MM.1S (cell line): ENCODE measurements around the gene KIRREL3.

Source experiments
- EZH2 ChIP-seq: fragments of 300-600 bp; sonication (generic); optimal IDR thresholded peaks from 2 replicates; pipeline ENCODE3; 2017; ENCODE audit warnings: low read depth, mild to moderate bottlenecking, antibody characterized with exemption, low read length, mixed read lengths
- TF ChIP-seq, protein P1 (sequence below): fragments of 300-600 bp; sonication (generic); IDR thresholded peaks from 2 replicates; pipeline ENCODE4 v1.5.1; 2016; ENCODE audit warnings: antibody characterized with exemption, low read length, mixed read lengths

DNA sequence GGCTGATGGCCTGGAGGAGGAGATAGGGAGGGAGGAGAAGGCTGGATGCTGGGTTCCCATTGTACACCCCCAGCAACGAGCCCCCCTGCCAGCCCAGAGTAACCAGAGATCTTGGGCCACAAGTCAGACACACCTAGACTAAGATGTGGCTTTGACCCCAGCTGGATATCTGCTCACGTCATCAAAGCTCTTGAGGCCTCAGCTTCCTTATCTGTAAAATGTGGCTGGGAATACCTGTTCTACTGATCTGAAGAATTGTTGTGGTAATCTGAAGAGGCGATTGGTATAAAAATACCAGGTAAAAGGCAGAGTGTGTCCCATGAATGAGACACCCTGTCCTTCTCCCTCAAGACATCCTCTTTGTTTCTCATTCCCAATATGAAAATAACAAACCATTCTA, 365.1 kb downstream of the KIRREL3 start:
- TF ChIP-seq, protein P1, sequence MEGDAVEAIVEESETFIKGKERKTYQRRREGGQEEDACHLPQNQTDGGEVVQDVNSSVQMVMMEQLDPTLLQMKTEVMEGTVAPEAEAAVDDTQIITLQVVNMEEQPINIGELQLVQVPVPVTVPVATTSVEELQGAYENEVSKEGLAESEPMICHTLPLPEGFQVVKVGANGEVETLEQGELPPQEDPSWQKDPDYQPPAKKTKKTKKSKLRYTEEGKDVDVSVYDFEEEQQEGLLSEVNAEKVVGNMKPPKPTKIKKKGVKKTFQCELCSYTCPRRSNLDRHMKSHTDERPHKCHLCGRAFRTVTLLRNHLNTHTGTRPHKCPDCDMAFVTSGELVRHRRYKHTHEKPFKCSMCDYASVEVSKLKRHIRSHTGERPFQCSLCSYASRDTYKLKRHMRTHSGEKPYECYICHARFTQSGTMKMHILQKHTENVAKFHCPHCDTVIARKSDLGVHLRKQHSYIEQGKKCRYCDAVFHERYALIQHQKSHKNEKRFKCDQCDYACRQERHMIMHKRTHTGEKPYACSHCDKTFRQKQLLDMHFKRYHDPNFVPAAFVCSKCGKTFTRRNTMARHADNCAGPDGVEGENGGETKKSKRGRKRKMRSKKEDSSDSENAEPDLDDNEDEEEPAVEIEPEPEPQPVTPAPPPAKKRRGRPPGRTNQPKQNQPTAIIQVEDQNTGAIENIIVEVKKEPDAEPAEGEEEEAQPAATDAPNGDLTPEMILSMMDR = no peak
- TF ChIP-seq EZH2 = no peak
